ENCODE results near the gene PLPPR5.
"Not testable (repeated sequence)": the region's sequence is repeated elsewhere in the genome, so short reads cannot be mapped to it uniquely, and the experiment has no call there.

The PLPPR5 gene

GRCh38 chr1:99004861-99005442, at the start of gene PLPPR5:
TSS of gene PLPPR5 (minus strand) at chr1:99004861. CDS start at chr1:99004671, 190 bp downstream.
- no peak for DNase-seq (ENCODE audit: low read depth)
- no peak within 1 kb of the TSS for H3K4me3 ChIP-seq (ENCODE audit: low read depth, low read length)
- no peak for TF ChIP-seq CTCF (IDR thresholded peaks at IDR 0.05; ENCODE audit: control insufficient read depth, extremely low read depth, insufficient read depth)

GRCh38 chr1:99051611-99052283, 47.1 kb upstream of the PLPPR5 start:
- DNase-seq (ENCODE audit: low read depth), result no peak
- TF ChIP-seq CTCF (IDR thresholded peaks at IDR 0.05; ENCODE audit: control insufficient read depth, extremely low read depth, insufficient read depth), result no peak
- H3K4me3 ChIP-seq (ENCODE audit: low read depth, low read length), result no peak overlapping the region

GRCh38 chr1:99049745-99050144, 45.1 kb upstream of the PLPPR5 start:
- no peak for TF ChIP-seq CTCF (IDR thresholded peaks at IDR 0.05; ENCODE audit: control insufficient read depth, extremely low read depth, insufficient read depth)
- no peak for DNase-seq (ENCODE audit: low read depth)
- H3K4me3 ChIP-seq (ENCODE audit: low read depth, low read length), result no peak overlapping the region

GRCh38 chr1:99036746-99037145, 32.1 kb upstream of the PLPPR5 start:
- DNase-seq (ENCODE audit: low read depth); H3K4me3 ChIP-seq (ENCODE audit: low read depth, low read length): not testable (repeated sequence)

GRCh38 chr1:99018313-99018712, 13.7 kb upstream of the PLPPR5 start:
- H3K4me3 ChIP-seq (ENCODE audit: low read depth, low read length), result no peak overlapping the region
- DNase-seq (ENCODE audit: low read depth), result no peak
- no peak for TF ChIP-seq CTCF (IDR thresholded peaks at IDR 0.05; ENCODE audit: control insufficient read depth, extremely low read depth, insufficient read depth)

GRCh38 chr1:99017655-99018054, 13.0 kb upstream of the PLPPR5 start:
- DNase-seq (ENCODE audit: low read depth), result no peak
- TF ChIP-seq CTCF (IDR thresholded peaks at IDR 0.05; ENCODE audit: control insufficient read depth, extremely low read depth, insufficient read depth), result no peak

GRCh38 chr1:99010679-99011078, 6.0 kb upstream of the PLPPR5 start:
- DNase-seq (ENCODE audit: low read depth), result no peak

More at GRCh38 chr1:99017655-99018054, 13.0 kb upstream of the PLPPR5 start:
- H3K4me3 ChIP-seq (ENCODE audit: low read depth, low read length), result no peak overlapping the region

More at GRCh38 chr1:99010679-99011078, 6.0 kb upstream of the PLPPR5 start:
- no peak overlapping the region for H3K4me3 ChIP-seq (ENCODE audit: low read depth, low read length)
- TF ChIP-seq CTCF (IDR thresholded peaks at IDR 0.05; ENCODE audit: control insufficient read depth, extremely low read depth, insufficient read depth), result no peak
